Right lobe of liver (tissue), 6 donors: Measurements from ENCODE around the gene ZNF48. TPM values are rescaled to one million over a fixed set of nuclear protein-coding genes. Genes with fewer than 3 reads are reported as not detected.

Experiments used
- ATAC-seq, 4 donors: fragments of 200-7000 bp; cut with Tn5 transposase; one replicate each; pipeline ENCODE4 v1.9.1; 2020; ENCODE audit warnings: mild to moderate bottlenecking in 4 of 4, moderate library complexity in 4 of 4
- DNase-seq, 3 donors: peaks; one replicate each; pipeline ENCODE4 v3.0.0-alpha.2; 2020
- H3K27ac ChIP-seq, 3 donors: fragments of 200-600 bp; one replicate each; pipeline ENCODE4 v1.8.0; 2022
- H3K27me3 ChIP-seq, 2 donors: fragments of 200-600 bp; one replicate each; pipeline ENCODE4 v1.8.0; 2022
- H3K36me3 ChIP-seq, 4 donors: fragments of 200-600 bp; sonication (generic) in 1 of 4; one replicate each; pipeline versions ENCODE4 v1.5.1 to v1.8.0; 2017 to 2022; ENCODE audit warnings: control low read depth in 1 of 4
- H3K4me1 ChIP-seq, 4 donors: fragments of 200-600 bp; sonication (generic) in 1 of 4; one replicate each; pipeline versions ENCODE4 v1.5.1 to v1.8.0; 2017 to 2022; ENCODE audit warnings: control low read depth in 1 of 4
- H3K4me3 ChIP-seq, 3 donors: fragments of 200-600 bp; one replicate each; pipeline ENCODE4 v1.8.0; 2022
- H3K9me3 ChIP-seq, 4 donors: fragments of 200-600 bp; sonication (generic) in 1 of 4; one replicate each; pipeline versions ENCODE4 v1.5.1 to v1.8.0; 2017 to 2022; ENCODE audit warnings: control low read depth in 1 of 4
- POLR2A ChIP-seq: fragments of 450-650 bp; IDR thresholded peaks from one replicate; pipeline ENCODE4 v1.6.1; 2017; ENCODE audit warnings: antibody characterized with exemption, mild to moderate bottlenecking
- WGBS: methylation state at CpG from one replicate; pipeline ENCODE4 v1.1.6; 2018; ENCODE audit warnings: low coverage, low lambda C conversion rate; ENCODE audit not compliant: insufficient coverage; ENCODE audit errors: missing lambda C conversion rate; 5-methylcytosine and 5-hydroxymethylcytosine counted together
- intact Hi-C, 2 donors: fragments of 100-400 bp; cut with DNase I; formaldehyde crosslinking; loops; one replicate each; pipeline versions ENCODE4 v1.11.2 to v1.14.1; 2022
- total RNA-seq, 6 experiments: library from RNA; depleted of rRNA in 2 of 6; stranded (reverse); fragments of >200 nt in 2 of 6; fragmentation: NEBNext Ultra II Directional in 3 of 6; extraction: Animal tissue kit (Norgen Biotek cat#: 25700) in 3 of 6; gene quantifications; one replicate each; pipeline versions ENCODE4 v1.1.0 to v1.2.4, GENCODE V29; 2016 to 2023
- TF ChIP-seq, protein P1 (sequence below), 4 donors: fragments of 200-600 bp in 3 of 4; fragments of 450-650 bp in 1 of 4; IDR thresholded peaks; one replicate each; pipeline versions ENCODE4 v1.5.1 to v1.8.0; 2016 to 2022; ENCODE audit warnings: antibody characterized with exemption in 4 of 4, mild to moderate bottlenecking in 2 of 4
- donor health status: DM: no; HTN: yes; CAD: no.
- donor health status: DM: no; HTN: no; CAD: no.
- donor health status: DM: no; HTN: no; CAD: no.
- donor health status: DM: no; HTN: yes; CAD: no.
- donor health status: DM: no; HTN: yes; CAD: no.

Gene ZNF48
- total RNA-seq, 6 experiments from 2014 or later, result 2.9 to 4.3 (median 3.9) TPM

DNA sequence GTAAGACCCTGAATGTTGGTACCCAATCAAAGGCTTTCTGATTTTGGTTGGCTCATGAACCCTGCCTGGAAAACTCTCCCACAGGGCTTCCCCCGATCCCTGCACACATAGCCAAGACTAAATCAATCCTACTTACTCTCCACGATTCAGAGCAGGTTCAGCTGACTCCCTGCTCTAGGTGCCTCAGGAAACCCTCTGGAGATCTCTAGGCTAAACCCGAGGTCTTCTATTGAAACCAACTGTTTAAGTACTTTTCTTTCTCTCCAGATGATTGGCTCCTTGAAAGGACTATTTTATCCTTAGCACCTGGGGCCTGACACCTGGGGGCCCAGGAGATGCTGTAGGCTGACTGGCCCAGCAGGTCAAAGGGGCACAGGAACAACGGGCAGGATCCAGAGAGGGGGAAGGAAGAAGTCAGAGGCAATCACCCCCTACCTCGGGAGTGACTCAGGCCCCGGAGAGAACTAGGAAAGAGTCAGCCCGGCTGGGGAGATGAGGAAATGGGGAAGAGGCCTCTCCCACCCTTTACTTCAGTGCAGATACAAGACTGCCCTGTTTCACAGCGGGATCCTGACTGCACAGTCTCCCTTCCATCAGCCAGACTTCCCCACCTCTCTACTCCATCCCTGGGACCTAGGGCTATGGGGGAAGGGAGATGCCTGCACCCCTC, 27.0 kb upstream of the ZNF48 start:
- 5% methylated on average over 7 of the region's 8 CpGs for WGBS
- Histone ChIP-seq H3K4me1 (peaks cover 0 to 29% (median 7%) of the 10 kb centered on the region in 4 donors), H3K36me3 (peaks cover 0 to 18% (median 8%) of the 10 kb centered on the region in 4 donors), H3K27me3 (no peaks in the 10 kb centered on the region), H3K9me3 (no peaks in the 10 kb centered on the region), H3K4me3 (peak overlapping the region; percentile 59 to 90 (median 79)), H3K27ac (peak overlapping the region in 2 of 3 donors; percentile 45 to 85)
- ATAC-seq, result peak in 1 of 4 donors; percentile 1
- intact Hi-C loops, result no loop called here
- DNase-seq, result no peak
- TF ChIP-seq POLR2A, result no peak
- TF ChIP-seq, protein P1, sequence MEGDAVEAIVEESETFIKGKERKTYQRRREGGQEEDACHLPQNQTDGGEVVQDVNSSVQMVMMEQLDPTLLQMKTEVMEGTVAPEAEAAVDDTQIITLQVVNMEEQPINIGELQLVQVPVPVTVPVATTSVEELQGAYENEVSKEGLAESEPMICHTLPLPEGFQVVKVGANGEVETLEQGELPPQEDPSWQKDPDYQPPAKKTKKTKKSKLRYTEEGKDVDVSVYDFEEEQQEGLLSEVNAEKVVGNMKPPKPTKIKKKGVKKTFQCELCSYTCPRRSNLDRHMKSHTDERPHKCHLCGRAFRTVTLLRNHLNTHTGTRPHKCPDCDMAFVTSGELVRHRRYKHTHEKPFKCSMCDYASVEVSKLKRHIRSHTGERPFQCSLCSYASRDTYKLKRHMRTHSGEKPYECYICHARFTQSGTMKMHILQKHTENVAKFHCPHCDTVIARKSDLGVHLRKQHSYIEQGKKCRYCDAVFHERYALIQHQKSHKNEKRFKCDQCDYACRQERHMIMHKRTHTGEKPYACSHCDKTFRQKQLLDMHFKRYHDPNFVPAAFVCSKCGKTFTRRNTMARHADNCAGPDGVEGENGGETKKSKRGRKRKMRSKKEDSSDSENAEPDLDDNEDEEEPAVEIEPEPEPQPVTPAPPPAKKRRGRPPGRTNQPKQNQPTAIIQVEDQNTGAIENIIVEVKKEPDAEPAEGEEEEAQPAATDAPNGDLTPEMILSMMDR (IDR thresholded peaks at IDR 0.05), result no peak

DNA sequence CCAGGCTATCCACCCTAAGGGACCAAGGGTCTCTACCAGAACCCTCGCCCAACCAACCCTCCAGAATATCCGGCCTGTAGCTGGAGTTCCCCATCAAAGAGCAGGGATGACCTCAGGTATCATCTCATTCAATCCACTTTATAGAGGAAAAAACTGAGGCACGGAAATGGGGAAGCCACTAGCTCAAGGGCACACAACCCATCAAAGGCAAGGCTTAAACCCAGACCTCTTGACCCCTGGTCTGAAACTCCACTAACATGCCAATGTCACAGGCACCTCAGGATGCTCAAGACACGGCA, 26.5 kb upstream of the ZNF48 start:
- no peak for DNase-seq
- Histone ChIP-seq H3K27ac (peak overlapping the region in 2 of 3 donors; percentile 65 to 85), H3K27me3 (no peaks in the 10 kb centered on the region), H3K9me3 (no peaks in the 10 kb centered on the region), H3K4me3 (peak overlapping the region; percentile 59 to 90 (median 79)), H3K4me1 (peaks cover 0 to 29% (median 7%) of the 10 kb centered on the region in 4 donors), H3K36me3 (peaks cover 0 to 18% (median 8%) of the 10 kb centered on the region in 4 donors)
- TF ChIP-seq, protein P1 (IDR thresholded peaks at IDR 0.05), result no peak
- TF ChIP-seq POLR2A, result no peak
- ATAC-seq, result no peak
- intact Hi-C loops, result no loop called here
- WGBS, result 8% methylated on average over 4 of the region's 4 CpGs

DNA sequence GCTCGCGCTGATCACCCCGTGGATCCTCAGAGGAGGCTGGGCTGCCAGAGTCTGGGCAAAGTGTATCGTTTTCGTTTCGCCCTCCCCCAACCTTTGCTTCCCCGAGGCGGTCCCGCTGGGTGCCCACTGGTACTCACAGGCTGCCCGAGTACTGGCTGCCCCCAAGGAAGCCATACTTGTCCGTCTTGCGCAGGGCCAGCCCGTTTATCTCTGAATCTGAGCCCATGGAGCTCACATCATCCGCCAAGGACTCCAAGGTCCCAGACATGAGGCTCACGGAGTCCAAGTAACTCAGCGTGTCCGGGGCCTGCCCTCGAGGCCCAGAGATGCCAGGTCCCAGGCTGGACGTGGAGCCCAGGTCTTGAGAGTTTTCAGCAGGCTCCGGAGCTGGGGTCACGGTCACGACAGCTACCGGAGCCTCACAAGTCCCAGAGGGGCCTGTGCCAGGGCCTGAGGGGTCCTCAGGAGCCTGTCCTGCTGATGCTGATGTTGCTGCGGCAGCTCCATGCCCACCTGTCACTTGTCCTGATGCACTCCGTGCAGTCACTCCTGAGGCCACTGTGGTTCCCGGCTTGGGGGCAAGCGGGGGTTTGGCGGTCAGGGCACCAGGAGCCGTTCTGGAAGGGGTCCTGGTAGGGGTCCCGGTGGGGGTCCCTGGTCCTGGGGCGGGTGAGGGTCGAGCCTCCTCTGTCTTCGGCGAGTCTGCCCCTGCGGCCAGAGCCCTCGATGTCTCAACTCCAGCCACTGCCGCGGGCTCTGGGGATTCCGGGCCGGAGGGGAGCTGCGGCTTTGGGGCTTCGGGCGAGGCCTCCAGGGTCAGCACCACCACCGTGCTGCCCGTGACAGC, 25.9 kb upstream of the ZNF48 start:
- peaks cover 0 to 29% (median 7%) of the 10 kb centered on the region in 4 donors for H3K4me1 ChIP-seq
- TF ChIP-seq POLR2A, result no peak
- TF ChIP-seq, protein P1 (IDR thresholded peaks at IDR 0.05), result no peak

DNA sequence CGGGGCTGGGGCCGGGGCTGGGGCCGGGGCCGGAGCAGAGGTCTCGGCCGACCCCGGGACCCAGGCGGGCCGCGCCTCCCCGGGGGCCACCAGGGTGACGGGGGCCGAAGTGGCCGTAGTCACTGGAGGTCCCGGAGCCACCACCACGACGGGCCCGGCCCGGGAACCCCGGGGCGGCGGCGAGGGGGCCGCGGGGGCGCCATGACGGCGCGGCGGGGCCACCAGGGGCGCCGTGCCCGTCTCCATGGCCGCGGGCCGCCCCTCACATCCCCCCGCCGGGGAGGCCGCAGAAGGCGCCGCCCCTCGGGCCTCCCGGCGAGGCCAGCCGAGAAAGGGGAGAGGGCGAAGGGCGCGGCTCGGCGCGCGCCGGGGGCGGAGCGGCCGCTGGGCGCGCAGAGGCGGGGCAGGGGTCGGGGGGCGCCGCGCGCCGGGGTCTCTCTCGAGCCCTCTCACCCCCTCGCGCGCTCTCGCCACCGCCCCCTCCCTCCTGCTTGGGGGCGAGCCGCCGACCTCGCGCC, 25.2 kb upstream of the ZNF48 start:
- Histone ChIP-seq H3K36me3 (peaks cover 0 to 10% (median 4%) of the 10 kb centered on the region in 4 donors), H3K27ac (peak overlapping the region; percentile 56 to 85 (median 65)), H3K27me3 (no peaks in the 10 kb centered on the region), H3K9me3 (no peaks in the 10 kb centered on the region), H3K4me1 (peaks cover 0 to 29% (median 7%) of the 10 kb centered on the region in 4 donors), H3K4me3 (peak overlapping the region; percentile 59 to 90 (median 79))
- peak; percentile 73 for TF ChIP-seq POLR2A
- TF ChIP-seq, protein P1 (IDR thresholded peaks at IDR 0.05), result no peak
- WGBS, result no CpG with 5 or more reads among the region's 76 CpGs
- no peak for DNase-seq
- no peak for ATAC-seq
- intact Hi-C loops, result no loop called here

More for the DNA sequence above, 25.9 kb upstream of the ZNF48 start:
- DNase-seq, result no peak
- WGBS, result 0% methylated on average over 1 of the region's 45 CpGs
- Histone ChIP-seq H3K27me3 (no peaks in the 10 kb centered on the region), H3K4me3 (peak overlapping the region; percentile 59 to 90 (median 79)), H3K27ac (peak overlapping the region; percentile 56 to 85 (median 65)), H3K36me3 (peaks cover 0 to 17% (median 8%) of the 10 kb centered on the region in 4 donors), H3K9me3 (no peaks in the 10 kb centered on the region)
- intact Hi-C loops, result no loop called here
- no peak for ATAC-seq
